GM12872 (cell line): ENCODE data around the gene FADS6.

Source experiments
- TF ChIP-seq, protein P1 (sequence below): IDR thresholded peaks from 3 replicates; pipeline ENCODE4 v1.5.1; 2011; ENCODE audit warnings: low read depth, mild to moderate bottlenecking, low read length, moderate library complexity; ENCODE audit not compliant: insufficient read depth

The FADS6 gene

DNA sequence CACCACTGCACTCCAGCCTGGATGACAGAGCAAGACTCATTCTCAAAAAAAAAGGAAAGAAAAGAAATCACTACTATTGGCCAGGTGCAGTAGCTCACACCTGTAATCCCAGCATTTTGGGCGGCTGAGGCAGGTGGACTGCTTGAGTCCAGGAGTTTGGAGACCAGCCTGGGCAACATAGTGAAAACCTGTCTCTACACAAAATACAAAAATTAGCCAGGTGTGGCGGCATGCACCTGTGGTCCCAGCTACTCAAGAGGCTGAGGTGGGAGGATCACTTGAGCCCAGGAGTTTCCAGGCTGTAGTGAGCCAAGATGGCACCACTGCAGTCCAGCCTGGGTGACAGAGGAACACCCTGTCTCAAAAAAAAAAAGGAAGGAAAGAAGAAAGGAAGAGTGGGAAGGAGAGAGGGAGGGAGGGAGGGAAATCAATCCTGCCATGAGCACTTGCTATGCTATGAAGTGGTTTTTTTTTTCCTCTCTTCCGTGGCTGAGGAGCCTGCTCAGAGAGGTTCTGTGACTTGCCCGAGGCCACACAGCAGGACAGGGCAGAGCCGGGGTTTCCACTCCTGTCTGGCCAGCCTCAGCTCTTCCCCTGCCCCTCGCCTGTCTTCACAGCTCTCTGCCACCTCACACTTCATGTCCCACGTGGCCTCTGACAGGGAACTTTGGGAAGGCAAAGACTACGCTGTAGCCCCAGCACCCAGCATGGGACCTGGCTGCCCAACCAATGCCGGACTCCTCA, 44.6 kb downstream of the FADS6 start:
- TF ChIP-seq, protein P1, sequence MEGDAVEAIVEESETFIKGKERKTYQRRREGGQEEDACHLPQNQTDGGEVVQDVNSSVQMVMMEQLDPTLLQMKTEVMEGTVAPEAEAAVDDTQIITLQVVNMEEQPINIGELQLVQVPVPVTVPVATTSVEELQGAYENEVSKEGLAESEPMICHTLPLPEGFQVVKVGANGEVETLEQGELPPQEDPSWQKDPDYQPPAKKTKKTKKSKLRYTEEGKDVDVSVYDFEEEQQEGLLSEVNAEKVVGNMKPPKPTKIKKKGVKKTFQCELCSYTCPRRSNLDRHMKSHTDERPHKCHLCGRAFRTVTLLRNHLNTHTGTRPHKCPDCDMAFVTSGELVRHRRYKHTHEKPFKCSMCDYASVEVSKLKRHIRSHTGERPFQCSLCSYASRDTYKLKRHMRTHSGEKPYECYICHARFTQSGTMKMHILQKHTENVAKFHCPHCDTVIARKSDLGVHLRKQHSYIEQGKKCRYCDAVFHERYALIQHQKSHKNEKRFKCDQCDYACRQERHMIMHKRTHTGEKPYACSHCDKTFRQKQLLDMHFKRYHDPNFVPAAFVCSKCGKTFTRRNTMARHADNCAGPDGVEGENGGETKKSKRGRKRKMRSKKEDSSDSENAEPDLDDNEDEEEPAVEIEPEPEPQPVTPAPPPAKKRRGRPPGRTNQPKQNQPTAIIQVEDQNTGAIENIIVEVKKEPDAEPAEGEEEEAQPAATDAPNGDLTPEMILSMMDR: no peak

DNA sequence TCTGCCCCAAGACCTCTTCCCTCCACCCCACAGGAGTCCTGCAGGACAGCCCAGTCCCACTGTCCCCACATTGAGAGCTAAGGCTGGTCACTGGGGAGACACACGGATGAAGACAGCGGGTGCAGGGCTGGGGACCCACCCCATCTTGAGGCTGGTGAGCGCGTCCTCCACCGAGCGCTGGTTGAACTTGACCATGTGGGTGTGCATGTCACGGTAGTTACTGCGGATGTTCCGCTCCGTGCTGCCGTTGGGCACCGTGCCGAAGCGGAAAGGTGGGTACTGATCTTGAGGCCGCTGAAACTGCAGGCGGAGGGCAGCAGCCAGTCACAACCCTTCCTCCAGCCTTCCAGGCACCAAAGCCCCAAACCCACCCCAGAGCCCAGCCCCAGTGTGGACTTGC, 46.8 kb downstream of the FADS6 start:
- TF ChIP-seq, protein P1: no peak

DNA sequence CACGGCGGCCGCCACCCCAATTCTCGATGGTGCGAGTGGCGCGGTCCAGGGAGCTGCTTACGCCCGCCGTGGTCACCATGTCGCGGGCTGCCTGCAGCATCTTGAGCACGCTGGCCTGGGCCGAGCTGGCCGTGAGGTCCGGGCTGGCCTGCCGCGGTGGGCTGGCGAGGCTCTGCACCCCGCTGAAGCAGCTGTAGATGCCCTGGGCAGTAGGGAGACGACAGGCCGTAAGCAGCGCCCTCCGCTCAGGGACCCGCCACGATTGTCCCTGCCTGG, 50.1 kb downstream of the FADS6 start:
- TF ChIP-seq, protein P1: no peak

DNA sequence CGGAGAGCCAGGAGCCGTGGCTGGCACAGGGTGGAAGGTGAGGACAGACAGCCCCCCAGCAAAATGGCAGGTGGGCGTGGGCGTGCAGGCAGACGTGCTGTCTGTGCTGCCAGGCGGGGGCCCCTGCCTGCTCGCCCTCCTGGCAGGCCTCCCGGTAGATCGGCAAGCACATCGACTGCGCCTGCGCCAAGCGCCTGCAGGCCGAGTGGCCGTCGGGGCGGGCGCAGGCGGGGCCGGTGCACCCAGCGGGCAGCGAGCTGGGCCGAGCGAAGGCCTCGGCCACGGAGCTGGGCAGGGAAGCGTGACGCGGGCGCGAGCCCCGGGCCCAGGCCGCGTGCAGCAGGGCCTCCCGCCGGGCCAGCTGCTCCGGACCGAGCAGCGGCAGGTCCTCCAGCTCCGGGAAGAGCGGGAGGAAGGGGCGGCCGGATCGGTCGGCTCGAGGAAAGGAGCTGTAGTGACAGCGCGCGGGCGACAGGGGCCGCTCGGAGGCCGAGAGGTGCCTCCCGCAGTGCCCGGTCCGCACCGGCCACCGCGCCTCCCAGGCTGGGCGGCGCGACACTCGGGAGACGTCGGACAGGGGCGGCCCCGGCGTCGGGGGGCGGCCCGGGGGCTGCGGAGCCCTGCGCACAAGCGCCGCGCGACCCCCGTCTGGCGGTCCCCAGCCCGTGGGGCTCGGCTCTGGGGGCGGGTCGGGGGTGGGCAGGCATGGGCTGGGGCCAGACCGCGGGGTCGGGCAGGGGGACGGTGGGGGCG, 50.7 kb downstream of the FADS6 start:
- TF ChIP-seq, protein P1: no peak

DNA sequence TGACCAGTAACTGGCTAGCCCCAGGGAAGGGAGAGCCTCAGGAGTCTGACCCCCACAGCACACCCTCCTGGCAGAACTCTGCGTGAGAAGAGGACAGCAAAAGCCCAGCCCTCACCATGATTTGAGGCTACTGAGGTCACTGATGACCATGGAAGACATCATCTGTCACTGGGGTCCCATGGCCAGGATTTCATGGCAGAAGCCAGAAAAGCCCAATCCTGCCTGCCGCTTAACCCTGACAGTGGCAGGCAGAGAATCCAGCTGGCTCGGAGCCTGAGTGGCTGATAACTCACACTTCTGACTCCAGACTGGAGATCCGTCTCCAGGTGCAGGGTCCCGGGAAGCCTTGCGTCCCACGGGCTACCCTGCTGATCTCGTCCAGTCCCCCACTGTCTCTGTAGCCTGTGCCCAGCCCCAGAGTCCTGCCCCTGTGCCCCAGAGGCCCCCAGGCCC, 51.3 kb downstream of the FADS6 start:
- TF ChIP-seq, protein P1: no peak

DNA sequence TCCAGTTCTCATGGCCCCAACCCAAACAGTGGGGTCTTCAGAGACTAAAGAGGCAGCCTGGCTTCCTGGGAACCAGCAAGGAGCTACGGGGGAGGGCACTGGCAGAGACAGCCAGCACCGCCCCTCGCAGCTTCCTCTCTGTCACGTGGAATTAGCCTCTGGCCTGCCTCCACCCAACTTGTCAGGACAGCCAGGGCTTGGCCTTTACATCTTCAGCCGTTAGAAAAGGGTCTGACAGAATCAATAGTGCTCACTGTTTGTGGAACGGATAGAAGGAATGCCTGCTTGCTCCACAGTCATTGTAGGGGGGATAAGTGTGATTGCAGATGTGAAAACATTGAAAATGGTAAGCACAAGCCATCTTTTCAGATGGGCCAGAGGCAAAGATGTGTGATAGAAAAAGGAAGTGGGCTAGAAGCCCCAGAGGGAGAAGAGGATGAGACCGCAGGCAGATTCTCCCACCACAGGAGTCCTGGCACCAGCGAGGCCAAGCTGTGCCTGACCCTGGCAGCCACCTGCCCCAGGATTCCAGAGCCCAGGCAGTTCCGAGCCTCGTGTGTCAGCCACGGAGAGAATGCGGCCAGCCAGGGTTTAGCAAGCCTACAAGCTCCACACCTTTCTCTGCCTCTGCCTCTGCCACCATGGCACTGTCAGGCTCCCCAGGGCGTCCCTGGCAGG, 52.3 kb downstream of the FADS6 start:
- TF ChIP-seq, protein P1: no peak
